H9 (cell line): Measurements from ENCODE around the gene CCL11. TPM values are rescaled to one million over a fixed set of nuclear protein-coding genes. Genes with fewer than 3 reads are reported as not detected.

Experiments
- DNase-seq: peaks from one replicate; pipeline ENCODE4 v3.0.0-alpha.2; 2017
- H2AFZ ChIP-seq: one replicate; pipeline ENCODE4 v1.6.1; 2013; ENCODE audit warnings: mild to moderate bottlenecking, low read length, control low read depth, moderate library complexity
- H2AK5ac ChIP-seq: 2 replicates; pipeline ENCODE4 v1.6.1; 2013; ENCODE audit warnings: low read length, control low read depth, mixed read lengths; ENCODE audit not compliant: insufficient read length
- H2BK120ac ChIP-seq: one replicate; pipeline ENCODE4 v1.6.1; 2013; ENCODE audit warnings: low read depth, mild to moderate bottlenecking, low read length, control low read depth, inconsistent platforms; ENCODE audit not compliant: poor library complexity, severe bottlenecking
- H2BK12ac ChIP-seq: 2 replicates; pipeline ENCODE4 v1.6.1; 2013; ENCODE audit warnings: low read length, control low read depth, mixed read lengths, low read depth; ENCODE audit not compliant: insufficient read length
- H2BK15ac ChIP-seq: 2 replicates; pipeline ENCODE4 v1.6.1; 2013; ENCODE audit warnings: low read depth, low read length, control low read depth
- H2BK20ac ChIP-seq: one replicate; pipeline ENCODE4 v1.6.1; 2013; ENCODE audit warnings: low read depth, mild to moderate bottlenecking, low read length, control low read depth, inconsistent platforms; ENCODE audit not compliant: poor library complexity, severe bottlenecking
- H2BK5ac ChIP-seq: 2 replicates; pipeline ENCODE4 v1.6.1; 2013; ENCODE audit warnings: low read length, control low read depth, mixed read lengths; ENCODE audit not compliant: insufficient read length
- H3K14ac ChIP-seq: 2 replicates; pipeline ENCODE4 v1.6.1; 2013; ENCODE audit warnings: low read length, control low read depth; ENCODE audit not compliant: insufficient read depth
- H3K18ac ChIP-seq: 2 replicates; pipeline ENCODE4 v1.6.1; 2013; ENCODE audit warnings: low read depth, mild to moderate bottlenecking, mixed read lengths, low read length, control low read depth; ENCODE audit not compliant: insufficient read length
- H3K23ac ChIP-seq: 2 replicates; pipeline ENCODE4 v1.6.1; 2013; ENCODE audit warnings: low read length, control low read depth, mixed read lengths, low read depth; ENCODE audit not compliant: insufficient read length
- H3K23me2 ChIP-seq: 2 replicates; pipeline ENCODE4 v1.6.1; 2013; ENCODE audit warnings: low read depth, mild to moderate bottlenecking, mixed read lengths, low read length, control low read depth; ENCODE audit not compliant: insufficient read length, poor library complexity, severe bottlenecking
- H3K27ac ChIP-seq: 2 replicates; pipeline ENCODE4 v1.5.1; 2013; ENCODE audit warnings: low read length, control low read depth, mixed read lengths, low read depth; ENCODE audit not compliant: insufficient read length
- H3K27me3 ChIP-seq: 2 replicates; pipeline ENCODE4 v1.6.1; 2013; ENCODE audit warnings: low read length, control low read depth, inconsistent platforms; ENCODE audit not compliant: insufficient read depth
- H3K4ac ChIP-seq: 2 replicates; pipeline ENCODE4 v1.6.1; 2013; ENCODE audit warnings: low read depth, mild to moderate bottlenecking, control low read depth, inconsistent platforms, low read length, moderate library complexity
- H3K4me1 ChIP-seq: 2 replicates; pipeline ENCODE4 v1.6.1; 2013; ENCODE audit warnings: low read length, control low read depth, inconsistent platforms; ENCODE audit not compliant: insufficient read depth
- H3K4me2 ChIP-seq: 2 replicates; pipeline ENCODE4 v1.6.1; 2013; ENCODE audit warnings: low read length, control low read depth, mixed read lengths; ENCODE audit not compliant: insufficient read length, insufficient read depth
- H3K56ac ChIP-seq: 2 replicates; pipeline ENCODE4 v1.6.1; 2013; ENCODE audit warnings: low read depth, mild to moderate bottlenecking, mixed read lengths, low read length, control low read depth; ENCODE audit not compliant: insufficient read length
- H3K79me1 ChIP-seq: 2 replicates; pipeline ENCODE4 v1.6.1; 2013; ENCODE audit warnings: low read depth, mild to moderate bottlenecking, moderate library complexity, low read length, control low read depth, inconsistent platforms; ENCODE audit not compliant: insufficient read depth, poor library complexity, severe bottlenecking
- H3K79me2 ChIP-seq: 2 replicates; pipeline ENCODE4 v1.6.1; 2013; ENCODE audit warnings: low read length, control low read depth, inconsistent platforms; ENCODE audit not compliant: insufficient read depth
- H3K9ac ChIP-seq: 2 replicates; pipeline ENCODE4 v1.6.1; 2013; ENCODE audit warnings: low read length, control low read depth, mixed read lengths; ENCODE audit not compliant: insufficient read length; ENCODE audit errors: extremely low read depth
- H3K9me3 ChIP-seq: one replicate; pipeline ENCODE4 v1.6.1; 2013; ENCODE audit warnings: low read depth, low read length, inconsistent platforms; ENCODE audit not compliant: control insufficient read depth
- H3T11ph ChIP-seq: one replicate; pipeline ENCODE4 v1.6.1; 2013; ENCODE audit warnings: mild to moderate bottlenecking, low read length, control low read depth, inconsistent platforms
- H4K20me1 ChIP-seq: one replicate; pipeline ENCODE4 v1.6.1; 2013; ENCODE audit not compliant: control insufficient read depth, insufficient read length, insufficient read depth
- H4K5ac ChIP-seq: 2 replicates; pipeline ENCODE4 v1.6.1; 2013; ENCODE audit warnings: low read depth, mild to moderate bottlenecking, mixed read lengths, low read length, control low read depth; ENCODE audit not compliant: insufficient read length
- H4K8ac ChIP-seq: replicated peaks from 2 replicates; pipeline ENCODE4 v1.6.1; 2013; ENCODE audit warnings: low read length, control low read depth, mixed read lengths, low read depth; ENCODE audit not compliant: insufficient read length
- H4K91ac ChIP-seq: 2 replicates; pipeline ENCODE4 v1.6.1; 2013; ENCODE audit warnings: low read depth, mild to moderate bottlenecking, moderate library complexity, mixed read lengths, low read length, control low read depth; ENCODE audit not compliant: insufficient read length
- H3K27ac Mint-ChIP-seq, 3 experiments: 2 replicates in 2 of 3; 3 replicates in 1 of 3; pipeline ENCODE4 v1.8.0; 2020 to 2021; ENCODE audit warnings: mixed read lengths in 3 of 3, mild to moderate bottlenecking in 1 of 3, moderate library complexity in 1 of 3
- H3K27me3 Mint-ChIP-seq: 2 replicates; pipeline ENCODE4 v1.8.0; 2021; ENCODE audit warnings: low read depth, mild to moderate bottlenecking, moderate library complexity, mixed read lengths
- H3K36me3 Mint-ChIP-seq, 3 experiments: 2 replicates in 2 of 3; 3 replicates in 1 of 3; pipeline ENCODE4 v1.8.0; 2020 to 2021; ENCODE audit warnings: low read depth in 3 of 3, mixed read lengths in 3 of 3; ENCODE audit not compliant: insufficient read depth in 1 of 3
- H3K4me1 Mint-ChIP-seq, 2 experiments: 2 replicates each; pipeline ENCODE4 v1.8.0; 2020; ENCODE audit warnings: mixed read lengths in 2 of 2
- H3K4me3 Mint-ChIP-seq, 2 experiments: 2 replicates in 1 of 2; 3 replicates in 1 of 2; pipeline ENCODE4 v1.8.0; 2020 to 2021; ENCODE audit warnings: mild to moderate bottlenecking in 2 of 2, mixed read lengths in 2 of 2, moderate library complexity in 1 of 2
- H3K9me3 Mint-ChIP-seq, 2 experiments: 2 replicates in 1 of 2; 3 replicates in 1 of 2; pipeline ENCODE4 v1.8.0; 2020; ENCODE audit warnings: mild to moderate bottlenecking in 2 of 2, mixed read lengths in 2 of 2, moderate library complexity in 1 of 2
- WGBS: extraction: QIAGEN DNeasy Blood & Tissue Kit; methylation state at CpG from one replicate; pipeline ENCODE4 v1.1.7; 2013; ENCODE audit warnings: missing lambda C conversion rate, low lambda C conversion rate, mixed read lengths; ENCODE audit not compliant: insufficient read length; ENCODE audit errors: extremely low coverage; 5-methylcytosine and 5-hydroxymethylcytosine counted together
- total RNA-seq: library from RNA; stranded (reverse); gene quantifications from 2 replicates; pipeline ENCODE4 v1.2.1, GENCODE V29; 2021
- TF ChIP-seq, protein P1 (sequence below): fragments of 200-600 bp; sonication (generic); conservative IDR thresholded peaks from 3 replicates; pipeline ENCODE4 v1.8.0; 2021; ENCODE audit warnings: antibody characterized with exemption, mild to moderate bottlenecking

Gene CCL11
- total RNA-seq, 1 experiment from 2014 or later: not detected

DNA sequence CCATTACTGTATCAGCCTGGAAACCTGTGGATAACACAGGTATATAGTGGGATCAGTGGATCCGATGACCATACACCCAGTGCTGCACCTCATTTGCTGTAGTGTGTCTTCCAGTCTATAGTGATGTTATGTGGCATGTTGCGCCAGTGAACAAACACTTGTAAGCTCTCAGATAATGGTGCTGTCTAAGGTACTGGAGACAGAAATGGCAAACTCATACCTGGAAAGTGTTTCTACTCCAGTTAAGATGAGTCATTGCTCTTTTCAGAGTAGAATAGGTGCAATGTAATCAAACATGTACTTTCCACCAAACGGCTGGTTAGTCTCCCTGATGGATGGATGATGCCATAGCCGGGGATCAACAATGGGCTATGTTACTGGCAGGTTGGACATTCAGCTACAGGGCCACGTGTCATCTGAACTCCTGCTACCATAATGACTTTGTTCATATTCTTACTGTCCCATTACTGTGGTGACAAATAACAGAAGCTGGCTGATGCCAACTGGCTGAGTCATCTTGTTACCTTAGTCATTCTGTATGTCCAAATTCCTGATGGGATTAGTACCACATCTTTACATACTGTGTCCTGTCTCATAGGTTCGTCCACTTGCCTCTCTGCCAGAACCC, 6.3 kb downstream of the CCL11 start:
- Histone ChIP-seq H3K4me2 (no peak overlapping the region), H3T11ph (no peak overlapping the region), H2AK5ac (no peak overlapping the region), H4K91ac (no peak overlapping the region), H2BK15ac (no peak overlapping the region), H2BK12ac (no peak overlapping the region), H2BK20ac (no peak overlapping the region), H2BK120ac (no peak overlapping the region), H4K20me1 (no peaks in the 10 kb centered on the region), H3K23me2 (no peaks in the 10 kb centered on the region), H3K56ac (no peak overlapping the region), H3K79me1 (no peaks in the 10 kb centered on the region), H2AFZ (no peak overlapping the region), H3K27ac (no peak overlapping the region), H3K18ac (no peak overlapping the region), H3K9ac (no peak overlapping the region), H3K23ac (no peak overlapping the region), H2BK5ac (no peak overlapping the region), H3K4me1 (no peaks in the 10 kb centered on the region), H3K9me3 (no peaks in the 10 kb centered on the region), H3K27me3 (no peaks in the 10 kb centered on the region), H3K14ac (no peak overlapping the region), H3K79me2 (no peaks in the 10 kb centered on the region), H3K4ac (no peak overlapping the region), H4K8ac (no peak overlapping the region), H4K5ac (no peak overlapping the region)
- Mint-ChIP-seq H3K4me1 (no peaks in the 10 kb centered on the region), H3K36me3 (no peaks in the 10 kb centered on the region), H3K9me3 (no peaks in the 10 kb centered on the region), H3K27ac (no peak overlapping the region), H3K4me3 (no peak overlapping the region), H3K27me3 (peaks cover 9% of the 10 kb centered on the region)
- TF ChIP-seq, protein P1, sequence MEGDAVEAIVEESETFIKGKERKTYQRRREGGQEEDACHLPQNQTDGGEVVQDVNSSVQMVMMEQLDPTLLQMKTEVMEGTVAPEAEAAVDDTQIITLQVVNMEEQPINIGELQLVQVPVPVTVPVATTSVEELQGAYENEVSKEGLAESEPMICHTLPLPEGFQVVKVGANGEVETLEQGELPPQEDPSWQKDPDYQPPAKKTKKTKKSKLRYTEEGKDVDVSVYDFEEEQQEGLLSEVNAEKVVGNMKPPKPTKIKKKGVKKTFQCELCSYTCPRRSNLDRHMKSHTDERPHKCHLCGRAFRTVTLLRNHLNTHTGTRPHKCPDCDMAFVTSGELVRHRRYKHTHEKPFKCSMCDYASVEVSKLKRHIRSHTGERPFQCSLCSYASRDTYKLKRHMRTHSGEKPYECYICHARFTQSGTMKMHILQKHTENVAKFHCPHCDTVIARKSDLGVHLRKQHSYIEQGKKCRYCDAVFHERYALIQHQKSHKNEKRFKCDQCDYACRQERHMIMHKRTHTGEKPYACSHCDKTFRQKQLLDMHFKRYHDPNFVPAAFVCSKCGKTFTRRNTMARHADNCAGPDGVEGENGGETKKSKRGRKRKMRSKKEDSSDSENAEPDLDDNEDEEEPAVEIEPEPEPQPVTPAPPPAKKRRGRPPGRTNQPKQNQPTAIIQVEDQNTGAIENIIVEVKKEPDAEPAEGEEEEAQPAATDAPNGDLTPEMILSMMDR: no peak
- no peak for DNase-seq
- no CpG with 5 or more reads among the region's 6 CpGs for WGBS
